ENCODE data around the gene ADIPOQ. TPM values are rescaled to one million over a fixed set of nuclear protein-coding genes. Genes with fewer than 3 reads are reported as not detected.
A peak's percentile ranks its signal among the peaks of the same experiment; 100 is the strongest.
"Not testable (repeated sequence)": the region's sequence is repeated elsewhere in the genome, so short reads cannot be mapped to it uniquely, and the experiment has no call there.

The ADIPOQ gene
- polyA plus RNA-seq, 1 donor (not counting 4 experiments of a cell fraction or from before 2014, with no cell fraction given), result not detected

DNA sequence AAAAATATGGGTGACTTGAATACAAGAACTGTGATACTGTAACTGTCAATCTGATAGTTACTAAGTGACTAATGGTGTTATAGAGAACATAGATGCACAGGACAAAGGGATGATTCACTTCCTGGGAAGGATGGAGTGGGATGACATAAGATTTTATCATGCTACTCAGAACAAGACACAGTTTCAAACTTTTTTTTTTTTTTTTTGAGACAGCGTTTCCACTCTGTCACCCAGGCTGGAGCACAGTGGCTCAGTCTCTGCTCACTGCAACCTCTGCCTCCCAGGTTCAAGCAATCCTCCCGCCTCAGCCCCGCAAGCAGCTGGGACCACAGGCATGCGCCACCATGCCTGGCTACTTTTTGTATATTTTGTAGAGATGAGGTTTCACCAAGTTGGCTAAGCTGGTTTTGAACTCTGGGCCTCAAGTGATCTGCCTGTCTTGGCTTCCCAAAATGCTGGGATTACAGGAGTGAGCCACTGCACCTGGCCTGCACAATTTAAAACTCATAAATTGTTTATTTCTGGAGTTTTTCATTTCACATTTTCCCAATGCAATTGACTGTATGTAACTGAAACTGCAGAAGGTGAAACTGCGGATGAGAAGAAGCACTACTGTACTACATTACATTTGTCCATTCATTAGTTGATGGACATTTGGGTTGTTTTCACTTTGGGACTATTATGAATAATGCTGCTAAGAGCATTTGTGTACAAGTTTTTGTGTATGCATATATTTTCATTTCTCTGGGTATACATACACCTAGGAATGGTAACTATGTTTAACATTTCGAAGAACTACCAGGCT is 40.6 kb downstream of the ADIPOQ start:
- Histone ChIP-seq H3K4me1 (ENCODE audit: control insufficient read depth, extremely low read depth, insufficient read depth, low read length) (peaks cover 21% of the 10 kb centered on the region), H3K79me2 (ENCODE audit: control insufficient read depth, insufficient read depth, low read length) (no peaks in the 10 kb centered on the region), H3K4me2 (ENCODE audit: control insufficient read depth, extremely low read depth, insufficient read depth, low read depth, low read length) (no peak overlapping the region), H2AFZ (ENCODE audit: control insufficient read depth, low read length) (no peak overlapping the region), H3K36me3 (ENCODE audit: control insufficient read depth in 2 of 2, extremely low read depth in 1 of 2, insufficient read depth in 2 of 2, low read length in 2 of 2) (no peaks in the 10 kb centered on the region), H3K9ac (ENCODE audit: control insufficient read depth, extremely low read depth, insufficient read depth, low read length) (no peak overlapping the region), H3K27me3 (ENCODE audit: control insufficient read depth, extremely low read depth, insufficient read depth, low read length) (no peaks in the 10 kb centered on the region), H4K20me1 (ENCODE audit: control insufficient read depth, extremely low read depth, insufficient read depth, low read length) (no peaks in the 10 kb centered on the region), H3K4me3 (ENCODE audit: control insufficient read depth in 2 of 3, extremely low read depth in 1 of 3, insufficient read depth in 2 of 3, low read depth in 1 of 3, low read length in 3 of 3) (no peak overlapping the region), H3K9me3 (ENCODE audit: control insufficient read depth, low read depth, low read length) (no peaks in the 10 kb centered on the region), H3K27ac (ENCODE audit: control insufficient read depth, insufficient read depth, low read length) (peak overlapping the region; percentile 39), H3K9me1 (ENCODE audit: control insufficient read depth, extremely low read depth, insufficient read depth, low read length) (no peaks in the 10 kb centered on the region)
- TF ChIP-seq, protein P1, sequence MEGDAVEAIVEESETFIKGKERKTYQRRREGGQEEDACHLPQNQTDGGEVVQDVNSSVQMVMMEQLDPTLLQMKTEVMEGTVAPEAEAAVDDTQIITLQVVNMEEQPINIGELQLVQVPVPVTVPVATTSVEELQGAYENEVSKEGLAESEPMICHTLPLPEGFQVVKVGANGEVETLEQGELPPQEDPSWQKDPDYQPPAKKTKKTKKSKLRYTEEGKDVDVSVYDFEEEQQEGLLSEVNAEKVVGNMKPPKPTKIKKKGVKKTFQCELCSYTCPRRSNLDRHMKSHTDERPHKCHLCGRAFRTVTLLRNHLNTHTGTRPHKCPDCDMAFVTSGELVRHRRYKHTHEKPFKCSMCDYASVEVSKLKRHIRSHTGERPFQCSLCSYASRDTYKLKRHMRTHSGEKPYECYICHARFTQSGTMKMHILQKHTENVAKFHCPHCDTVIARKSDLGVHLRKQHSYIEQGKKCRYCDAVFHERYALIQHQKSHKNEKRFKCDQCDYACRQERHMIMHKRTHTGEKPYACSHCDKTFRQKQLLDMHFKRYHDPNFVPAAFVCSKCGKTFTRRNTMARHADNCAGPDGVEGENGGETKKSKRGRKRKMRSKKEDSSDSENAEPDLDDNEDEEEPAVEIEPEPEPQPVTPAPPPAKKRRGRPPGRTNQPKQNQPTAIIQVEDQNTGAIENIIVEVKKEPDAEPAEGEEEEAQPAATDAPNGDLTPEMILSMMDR (optimal IDR thresholded peaks at IDR 0.05 in 1 of 3, IDR thresholded peaks at IDR 0.05 in 1 of 3, conservative IDR thresholded peaks at IDR 0.05 in 1 of 3; ENCODE audit: extremely low read depth in 1 of 3, insufficient read depth in 2 of 3, low read length in 3 of 3), result no peak
- no peak for TF ChIP-seq EZH2 (IDR thresholded peaks at IDR 0.05; ENCODE audit: low read length)
- FAIRE-seq, result peak; percentile 83
- DNase-seq (ENCODE audit: low read depth, low spot score), result peak; percentile 84
- dilution Hi-C loops (cut with MboI; ENCODE audit: extremely low pct_ligation_motif_present, low sequenced_read_pairs), result no loop called here

DNA sequence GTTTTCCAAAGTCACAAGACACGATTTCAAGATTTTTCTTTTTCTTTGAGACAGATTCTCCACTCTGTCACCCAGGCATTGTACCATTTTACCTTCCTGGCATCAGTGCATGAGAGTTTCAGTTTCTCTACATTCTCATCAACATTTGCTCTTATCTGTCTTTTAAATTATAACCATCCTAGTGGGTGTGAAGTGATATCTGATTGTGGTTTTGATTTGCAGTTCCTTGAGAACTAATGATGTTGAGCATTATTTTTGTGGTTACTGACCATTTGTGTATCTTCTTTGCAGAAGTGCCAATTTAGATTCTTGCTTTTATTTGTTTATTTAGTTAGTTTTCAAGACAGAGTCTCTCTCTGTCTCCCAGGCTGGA is 41.2 kb downstream of the ADIPOQ start:
- Histone ChIP-seq H3K9me3 (ENCODE audit: control insufficient read depth, low read depth, low read length) (no peaks in the 10 kb centered on the region), H2AFZ (ENCODE audit: control insufficient read depth, low read length) (no peak overlapping the region), H3K4me3 (ENCODE audit: control insufficient read depth in 2 of 3, extremely low read depth in 1 of 3, insufficient read depth in 2 of 3, low read depth in 1 of 3, low read length in 3 of 3) (no peak overlapping the region), H3K9me1 (ENCODE audit: control insufficient read depth, extremely low read depth, insufficient read depth, low read length) (no peaks in the 10 kb centered on the region), H3K36me3 (ENCODE audit: control insufficient read depth in 2 of 2, extremely low read depth in 1 of 2, insufficient read depth in 2 of 2, low read length in 2 of 2) (no peaks in the 10 kb centered on the region), H3K9ac (ENCODE audit: control insufficient read depth, extremely low read depth, insufficient read depth, low read length) (no peak overlapping the region), H3K4me1 (ENCODE audit: control insufficient read depth, extremely low read depth, insufficient read depth, low read length) (peaks cover 21% of the 10 kb centered on the region), H3K27me3 (ENCODE audit: control insufficient read depth, extremely low read depth, insufficient read depth, low read length) (no peaks in the 10 kb centered on the region), H3K27ac (ENCODE audit: control insufficient read depth, insufficient read depth, low read length) (no peak overlapping the region), H4K20me1 (ENCODE audit: control insufficient read depth, extremely low read depth, insufficient read depth, low read length) (no peaks in the 10 kb centered on the region), H3K4me2 (ENCODE audit: control insufficient read depth, extremely low read depth, insufficient read depth, low read depth, low read length) (no peak overlapping the region), H3K79me2 (ENCODE audit: control insufficient read depth, insufficient read depth, low read length) (no peaks in the 10 kb centered on the region)
- TF ChIP-seq, protein P1 (optimal IDR thresholded peaks at IDR 0.05 in 1 of 3, IDR thresholded peaks at IDR 0.05 in 1 of 3, conservative IDR thresholded peaks at IDR 0.05 in 1 of 3; ENCODE audit: extremely low read depth in 1 of 3, insufficient read depth in 2 of 3, low read length in 3 of 3), result no peak
- no peak for TF ChIP-seq EZH2 (IDR thresholded peaks at IDR 0.05; ENCODE audit: low read length)
- no peak for FAIRE-seq
- dilution Hi-C loops (cut with MboI; ENCODE audit: extremely low pct_ligation_motif_present, low sequenced_read_pairs), result no loop called here
- no peak for DNase-seq (ENCODE audit: low read depth, low spot score)

DNA sequence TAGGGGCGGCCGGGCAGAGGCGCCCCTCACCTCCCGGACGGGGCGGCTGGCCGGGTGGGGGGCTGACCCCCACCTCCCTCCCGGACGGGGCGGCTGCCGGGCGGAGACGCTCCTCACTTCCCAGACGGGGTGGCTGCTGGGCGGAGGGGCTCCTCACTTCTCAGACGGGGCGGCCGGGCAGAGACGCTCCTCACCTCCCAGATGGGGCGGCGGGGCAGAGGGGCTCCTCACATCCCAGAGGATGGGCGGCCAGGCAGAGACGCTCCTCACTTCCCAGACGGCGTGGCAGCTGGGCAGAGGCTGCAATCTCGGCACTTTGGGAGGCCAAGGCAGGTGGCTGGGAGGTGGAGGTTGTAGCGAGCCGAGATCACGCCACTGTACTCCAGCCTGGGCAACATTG is 42.4 kb downstream of the ADIPOQ start:
- H3K4me2 ChIP-seq (ENCODE audit: control insufficient read depth, extremely low read depth, insufficient read depth, low read depth, low read length); H3K4me3 ChIP-seq (ENCODE audit: control insufficient read depth in 2 of 3, extremely low read depth in 1 of 3, insufficient read depth in 2 of 3, low read depth in 1 of 3, low read length in 3 of 3); H3K36me3 ChIP-seq (ENCODE audit: control insufficient read depth in 2 of 2, extremely low read depth in 1 of 2, insufficient read depth in 2 of 2, low read length in 2 of 2); H3K27me3 ChIP-seq (ENCODE audit: control insufficient read depth, extremely low read depth, insufficient read depth, low read length); H3K79me2 ChIP-seq (ENCODE audit: control insufficient read depth, insufficient read depth, low read length); H3K9me1 ChIP-seq (ENCODE audit: control insufficient read depth, extremely low read depth, insufficient read depth, low read length); H3K9me3 ChIP-seq (ENCODE audit: control insufficient read depth, low read depth, low read length); dilution Hi-C loops (cut with MboI; ENCODE audit: extremely low pct_ligation_motif_present, low sequenced_read_pairs); H4K20me1 ChIP-seq (ENCODE audit: control insufficient read depth, extremely low read depth, insufficient read depth, low read length); H3K9ac ChIP-seq (ENCODE audit: control insufficient read depth, extremely low read depth, insufficient read depth, low read length); H2AFZ ChIP-seq (ENCODE audit: control insufficient read depth, low read length); H3K27ac ChIP-seq (ENCODE audit: control insufficient read depth, insufficient read depth, low read length); DNase-seq (ENCODE audit: low read depth, low spot score); FAIRE-seq: not testable (repeated sequence)
- peaks cover 21% of the 10 kb centered on the region for H3K4me1 ChIP-seq (ENCODE audit: control insufficient read depth, extremely low read depth, insufficient read depth, low read length)
